ENCODE data around the gene TXNRD1. TPM values are rescaled to one million over a fixed set of nuclear protein-coding genes. Genes with fewer than 3 reads are reported as not detected.

The TXNRD1 gene
- total and polyA plus RNA-seq, 2 experiments from 2014 or later: 43.5 to 74.9 TPM

GRCh38 chr12:104285740-104286515 lies 70.3 kb downstream of the TXNRD1 start:
- peaks cover 11% of the 10 kb centered on the region for H3K4me1 ChIP-seq (ENCODE audit: low read depth)
- H3K9me3 ChIP-seq (ENCODE audit: low read depth): no peaks in the 10 kb centered on the region
- no peak overlapping the region for H3K4me3 ChIP-seq
- no peaks in the 10 kb centered on the region for H3K36me3 ChIP-seq
- TF ChIP-seq CTCF (IDR thresholded peaks at IDR 0.05; ENCODE audit: low read depth, low read length): no peak
- H3K27ac ChIP-seq: peak overlapping the region; percentile 92
- H3K27me3 ChIP-seq: no peaks in the 10 kb centered on the region
- peak in 1 of 2 donors; percentile 22 for DNase-seq (ENCODE audit: low read depth in 1 of 2, low spot score in 1 of 2)

GRCh38 chr12:104286516-104287482 lies 71.2 kb downstream of the TXNRD1 start:
- H3K36me3 ChIP-seq: no peaks in the 10 kb centered on the region
- peak overlapping the region; percentile 92 for H3K27ac ChIP-seq
- no peak for TF ChIP-seq CTCF (IDR thresholded peaks at IDR 0.05; ENCODE audit: low read depth, low read length)
- DNase-seq (ENCODE audit: low read depth in 1 of 2, low spot score in 1 of 2): peak; percentile 97 to 99
- peak overlapping the region; percentile 43 for H3K4me3 ChIP-seq
- peaks cover 11% of the 10 kb centered on the region for H3K4me1 ChIP-seq (ENCODE audit: low read depth)
- no peaks in the 10 kb centered on the region for H3K27me3 ChIP-seq
- no peaks in the 10 kb centered on the region for H3K9me3 ChIP-seq (ENCODE audit: low read depth)

- no peaks in the 10 kb centered on the region for H3K9me3 ChIP-seq (ENCODE audit: low read depth)
- peak overlapping the region; percentile 43 for H3K4me3 ChIP-seq
- H3K27ac ChIP-seq: peak overlapping the region; percentile 92
- TF ChIP-seq CTCF (IDR thresholded peaks at IDR 0.05; ENCODE audit: low read depth, low read length): peak; percentile 8
- peaks cover 11% of the 10 kb centered on the region for H3K4me1 ChIP-seq (ENCODE audit: low read depth)
- peaks cover 3% of the 10 kb centered on the region for H3K36me3 ChIP-seq
- peak; percentile 87 to 91 for DNase-seq (ENCODE audit: low read depth in 1 of 2, low spot score in 1 of 2)
- H3K27me3 ChIP-seq: no peaks in the 10 kb centered on the region
Measured at GRCh38 chr12:104288635-104289274, 73.2 kb downstream of the TXNRD1 start.

GRCh38 chr12:104290320-104290719 lies 74.7 kb downstream of the TXNRD1 start:
- no peak overlapping the region for H3K27ac ChIP-seq
- TF ChIP-seq CTCF (IDR thresholded peaks at IDR 0.05; ENCODE audit: low read depth, low read length): no peak
- H3K9me3 ChIP-seq (ENCODE audit: low read depth): no peaks in the 10 kb centered on the region
- H3K4me3 ChIP-seq: no peak overlapping the region
- no peaks in the 10 kb centered on the region for H3K27me3 ChIP-seq
- no peak for DNase-seq (ENCODE audit: low read depth in 1 of 2, low spot score in 1 of 2)
- peaks cover 11% of the 10 kb centered on the region for H3K4me1 ChIP-seq (ENCODE audit: low read depth)
- peaks cover 3% of the 10 kb centered on the region for H3K36me3 ChIP-seq

- Histone ChIP-seq H3K4me3 (no peak overlapping the region), H3K4me1 (ENCODE audit: low read depth) (peaks cover 10% of the 10 kb centered on the region), H3K9me3 (ENCODE audit: low read depth) (no peaks in the 10 kb centered on the region), H3K27me3 (no peaks in the 10 kb centered on the region), H3K36me3 (peaks cover 7% of the 10 kb centered on the region), H3K27ac (no peak overlapping the region)
- no peak for DNase-seq (ENCODE audit: low read depth in 1 of 2, low spot score in 1 of 2)
- no peak for TF ChIP-seq CTCF (IDR thresholded peaks at IDR 0.05; ENCODE audit: low read depth, low read length)
Measured at GRCh38 chr12:104290855-104291254, 75.3 kb downstream of the TXNRD1 start.

Measured in cardiac muscle cell (in vitro differentiated cells and primary cell).